Mesendoderm (in vitro differentiated cells): Measurements from ENCODE around the gene PTGER3.

Experiments
- DNase-seq: peaks from one replicate; pipeline ENCODE4 v3.0.0; 2013
- H2AK5ac ChIP-seq: 2 replicates; pipeline ENCODE4 v1.6.1; 2013; ENCODE audit warnings: low read length, inconsistent platforms
- H2BK120ac ChIP-seq: 2 replicates; pipeline ENCODE4 v1.6.1; 2013; ENCODE audit warnings: low read depth, mild to moderate bottlenecking, low read length, moderate library complexity, mixed read lengths
- H2BK15ac ChIP-seq: replicated peaks from 2 replicates; pipeline ENCODE4 v1.6.1; 2013; ENCODE audit warnings: low read depth, mild to moderate bottlenecking, moderate library complexity
- H2BK5ac ChIP-seq: 2 replicates; pipeline ENCODE4 v1.6.1; 2013; ENCODE audit warnings: low read length, inconsistent platforms
- H3K18ac ChIP-seq: 2 replicates; pipeline ENCODE4 v1.6.1; 2013; ENCODE audit warnings: mild to moderate bottlenecking, low read length, mixed read lengths
- H3K23ac ChIP-seq: one replicate; pipeline ENCODE4 v1.6.1; 2013; ENCODE audit warnings: low read length
- H3K27ac ChIP-seq: 2 replicates; pipeline ENCODE4 v1.5.1; 2013; ENCODE audit warnings: low read depth, mild to moderate bottlenecking, inconsistent platforms, low read length, moderate library complexity
- H3K27me3 ChIP-seq: 2 replicates; pipeline ENCODE4 v1.6.1; 2013; ENCODE audit warnings: low read length, control low read depth, mild to moderate bottlenecking, inconsistent platforms; ENCODE audit not compliant: insufficient read depth, poor library complexity
- H3K36me3 ChIP-seq: 2 replicates; pipeline ENCODE4 v1.6.1; 2013; ENCODE audit warnings: low read length, inconsistent platforms; ENCODE audit not compliant: control insufficient read depth, insufficient read depth
- H3K4ac ChIP-seq: one replicate; pipeline ENCODE4 v1.6.1; 2013; ENCODE audit warnings: low read depth, mild to moderate bottlenecking, low read length, moderate library complexity
- H3K4me1 ChIP-seq: 2 replicates; pipeline ENCODE4 v1.6.1; 2013; ENCODE audit warnings: low read depth, low read length, inconsistent platforms; ENCODE audit not compliant: control insufficient read depth
- H3K4me2 ChIP-seq: 2 replicates; pipeline ENCODE4 v1.6.1; 2013; ENCODE audit warnings: low read length
- H3K4me3 ChIP-seq: 2 replicates; pipeline ENCODE4 v1.5.1; 2013; ENCODE audit warnings: mild to moderate bottlenecking, low read length
- H3K56ac ChIP-seq: one replicate; pipeline ENCODE4 v1.6.1; 2013; ENCODE audit warnings: low read length
- H3K79me1 ChIP-seq: 2 replicates; pipeline ENCODE4 v1.6.1; 2013; ENCODE audit warnings: low read length, inconsistent platforms
- H3K79me2 ChIP-seq: 2 replicates; pipeline ENCODE4 v1.6.1; 2013; ENCODE audit warnings: mild to moderate bottlenecking, low read length; ENCODE audit not compliant: control insufficient read depth, insufficient read depth
- H3K9ac ChIP-seq: 2 replicates; pipeline ENCODE4 v1.6.1; 2013; ENCODE audit warnings: low read length, inconsistent platforms
- H4K5ac ChIP-seq: one replicate; pipeline ENCODE4 v1.6.1; 2013; ENCODE audit warnings: low read length
- H4K8ac ChIP-seq: one replicate; pipeline ENCODE4 v1.6.1; 2013; ENCODE audit warnings: low read depth, mild to moderate bottlenecking, control low read depth, low read length, moderate library complexity
- WGBS: extraction: QIAGEN DNeasy Blood & Tissue Kit; methylation state at CpG from one replicate; pipeline ENCODE4 v1.1.7; 2013; ENCODE audit warnings: low lambda C conversion rate, missing lambda C conversion rate; ENCODE audit not compliant: insufficient coverage; ENCODE audit errors: extremely low coverage; 5-methylcytosine and 5-hydroxymethylcytosine counted together

PTGER3 gene

DNA sequence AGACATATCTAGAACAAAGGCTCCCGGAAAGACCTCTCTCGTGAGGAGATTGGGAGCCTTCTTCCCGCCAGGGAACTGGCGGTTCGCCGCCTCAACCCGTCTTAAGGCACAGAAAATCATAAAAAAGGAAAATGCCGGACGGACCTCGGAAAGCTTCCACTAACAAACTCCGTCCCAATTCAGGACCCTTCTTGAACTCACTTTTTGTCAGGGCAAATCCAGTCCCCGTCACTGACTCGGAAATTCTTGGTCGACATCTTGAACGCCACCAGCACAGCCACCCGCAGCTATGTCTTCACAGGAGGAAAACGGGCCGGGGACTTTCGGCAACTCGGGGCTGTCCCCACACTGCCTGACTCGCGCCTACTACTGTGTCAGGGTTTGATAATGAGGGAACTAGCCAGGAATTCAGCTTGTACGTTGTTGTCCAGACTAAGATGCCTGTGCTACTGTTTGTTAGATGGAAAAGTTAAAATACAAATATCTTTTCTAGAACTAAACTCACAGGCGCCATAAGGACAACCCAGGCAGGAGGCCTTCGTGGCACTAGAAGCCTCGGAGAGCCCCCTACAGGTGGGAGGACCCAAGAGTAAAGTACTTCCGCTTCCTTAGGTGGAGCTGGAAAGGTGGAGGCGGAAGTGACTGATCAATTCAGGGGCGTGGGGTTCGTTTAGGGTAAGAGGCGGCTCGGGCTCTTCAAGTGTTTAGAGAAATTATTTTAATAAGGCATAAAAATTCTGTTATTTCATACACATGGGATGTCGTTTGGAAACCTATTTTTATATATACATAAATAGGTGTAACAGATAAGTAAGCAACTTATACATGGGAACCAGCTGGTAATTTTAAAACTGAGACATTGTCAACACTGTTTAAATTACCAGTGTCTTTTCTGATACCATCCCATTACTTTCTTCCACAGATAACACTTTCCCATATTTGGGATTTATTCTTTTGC lies 33.4 kb upstream of the PTGER3 start, which contains the start of gene ZRANB2:
Gene ZRANB2, minus strand, starts transcription at position 297 of the 958 bp plus-strand sequence. Its CDS starts 40 bp downstream, at position 257.
- Histone ChIP-seq H3K9ac (peak within 1 kb of the TSS; percentile 94), H3K79me1 (no peaks in the 10 kb centered on the region), H3K4me1 (no peaks in the 10 kb centered on the region), H3K56ac (peak within 1 kb of the TSS; percentile 96), H3K79me2 (peaks cover 21% of the 10 kb centered on the region), H4K5ac (peak within 1 kb of the TSS; percentile 10), H2AK5ac (no peak within 1 kb of the TSS), H3K36me3 (no peaks in the 10 kb centered on the region), H4K8ac (peak within 1 kb of the TSS; percentile 98), H2BK5ac (peak within 1 kb of the TSS; percentile 56), H3K18ac (peak within 1 kb of the TSS; percentile 99), H3K4me3 (peak within 1 kb of the TSS; percentile 96), H3K4ac (peak within 1 kb of the TSS; percentile 81), H3K27ac (peak within 1 kb of the TSS; percentile 55), H3K4me2 (peak within 1 kb of the TSS; percentile 46), H2BK15ac (no peak within 1 kb of the TSS), H3K27me3 (no peaks in the 10 kb centered on the region), H2BK120ac (peak within 1 kb of the TSS; percentile 51), H3K23ac (no peak within 1 kb of the TSS)
- WGBS = no CpG with 5 or more reads among the region's 33 CpGs
- DNase-seq = peak; percentile 98

GRCh38 chr1:71080230-71080738 lies 32.7 kb upstream of the PTGER3 start:
- peak; percentile 53 for DNase-seq
- H3K79me2 ChIP-seq = peaks cover 25% of the 10 kb centered on the region
- peak overlapping the region; percentile 51 for H2BK120ac ChIP-seq
- H4K8ac ChIP-seq = peak overlapping the region; percentile 98
- peak overlapping the region; percentile 46 for H3K4me2 ChIP-seq
- no peak overlapping the region for H3K23ac ChIP-seq
- H3K4me3 ChIP-seq = peak overlapping the region; percentile 96
- no CpG with 5 or more reads among the region's 17 CpGs for WGBS
- H3K79me1 ChIP-seq = peaks cover 3% of the 10 kb centered on the region
- no peaks in the 10 kb centered on the region for H3K4me1 ChIP-seq
- no peak overlapping the region for H4K5ac ChIP-seq
- no peaks in the 10 kb centered on the region for H3K27me3 ChIP-seq
- peak overlapping the region; percentile 55 for H3K27ac ChIP-seq
- H3K9ac ChIP-seq = peak overlapping the region; percentile 94
- H3K36me3 ChIP-seq = peaks cover under 1% of the 10 kb centered on the region
- no peak overlapping the region for H2BK15ac ChIP-seq
- peak overlapping the region; percentile 99 for H3K18ac ChIP-seq
- peak overlapping the region; percentile 81 for H3K4ac ChIP-seq
- peak overlapping the region; percentile 96 for H3K56ac ChIP-seq
- no peak overlapping the region for H2AK5ac ChIP-seq
- H2BK5ac ChIP-seq = peak overlapping the region; percentile 56

DNA sequence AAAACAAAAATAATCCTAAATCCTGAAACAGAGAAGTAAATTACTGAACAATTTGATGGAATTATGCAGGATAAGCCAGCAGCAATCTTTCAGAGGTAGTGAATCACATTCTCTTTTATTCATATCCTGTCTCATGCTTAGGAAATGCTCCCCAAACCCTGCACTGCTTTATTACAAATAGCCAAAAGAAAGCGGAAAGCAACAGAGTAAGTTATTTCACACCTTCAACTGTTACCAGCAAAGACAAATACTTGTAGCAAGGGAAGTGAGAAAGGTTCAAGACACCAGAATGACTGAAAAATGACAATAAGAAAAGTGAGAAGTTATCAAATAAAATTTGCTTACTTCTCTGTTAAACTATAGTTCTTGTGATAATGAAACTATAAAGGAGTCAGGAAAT lies 27.1 kb upstream of the PTGER3 start:
- H3K23ac ChIP-seq = no peak overlapping the region

DNA sequence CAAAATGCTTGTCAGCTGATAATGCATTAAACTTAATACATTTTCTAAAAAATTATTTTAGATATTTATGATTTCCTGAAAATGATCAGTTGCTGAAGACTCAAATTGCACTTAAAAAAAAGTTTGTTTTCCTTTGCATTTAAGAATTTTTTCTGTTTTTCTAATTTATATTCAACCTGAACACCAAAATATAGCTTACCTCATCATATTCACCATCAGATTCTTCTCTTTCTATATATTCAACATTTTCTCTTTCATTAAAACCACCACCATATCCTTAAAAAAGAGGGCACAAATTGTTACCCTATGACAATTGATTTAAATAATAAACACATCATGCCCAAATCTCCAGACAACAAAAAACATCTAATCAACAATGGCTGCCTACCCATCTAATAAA lies 24.7 kb upstream of the PTGER3 start:
- no peak overlapping the region for H3K23ac ChIP-seq
- H3K4me3 ChIP-seq = no peak overlapping the region
- no peaks in the 10 kb centered on the region for H3K27me3 ChIP-seq
- DNase-seq = no peak
- H3K4ac ChIP-seq = no peak overlapping the region
- H3K18ac ChIP-seq = no peak overlapping the region
- H4K8ac ChIP-seq = no peak overlapping the region
- H3K36me3 ChIP-seq = peaks cover 5% of the 10 kb centered on the region
- peaks cover 7% of the 10 kb centered on the region for H3K79me2 ChIP-seq
- no peak overlapping the region for H2AK5ac ChIP-seq
- H3K79me1 ChIP-seq = peaks cover 3% of the 10 kb centered on the region
- no peak overlapping the region for H4K5ac ChIP-seq
- no peak overlapping the region for H2BK120ac ChIP-seq
- H3K56ac ChIP-seq = no peak overlapping the region
- H3K27ac ChIP-seq = no peak overlapping the region
- no peak overlapping the region for H3K9ac ChIP-seq
- H2BK5ac ChIP-seq = no peak overlapping the region
- H3K4me2 ChIP-seq = no peak overlapping the region
- H2BK15ac ChIP-seq = no peak overlapping the region
- no peaks in the 10 kb centered on the region for H3K4me1 ChIP-seq

More for the DNA sequence above, 27.1 kb upstream of the PTGER3 start:
- H2BK120ac ChIP-seq = no peak overlapping the region
- peaks cover 20% of the 10 kb centered on the region for H3K79me2 ChIP-seq
- DNase-seq = no peak
- H3K4ac ChIP-seq = no peak overlapping the region
- no peak overlapping the region for H3K27ac ChIP-seq
- no peak overlapping the region for H3K18ac ChIP-seq
- WGBS = no CpG with 5 or more reads among the region's 1 CpG
- no peak overlapping the region for H3K4me2 ChIP-seq
- H2BK15ac ChIP-seq = no peak overlapping the region
- H3K56ac ChIP-seq = no peak overlapping the region
- H2AK5ac ChIP-seq = no peak overlapping the region
- no peak overlapping the region for H3K4me3 ChIP-seq
- no peak overlapping the region for H4K5ac ChIP-seq
- peaks cover 3% of the 10 kb centered on the region for H3K36me3 ChIP-seq
- no peaks in the 10 kb centered on the region for H3K27me3 ChIP-seq
- no peaks in the 10 kb centered on the region for H3K4me1 ChIP-seq
- H3K79me1 ChIP-seq = peaks cover 3% of the 10 kb centered on the region
- H2BK5ac ChIP-seq = no peak overlapping the region
- H3K9ac ChIP-seq = no peak overlapping the region
- H4K8ac ChIP-seq = no peak overlapping the region

DNA sequence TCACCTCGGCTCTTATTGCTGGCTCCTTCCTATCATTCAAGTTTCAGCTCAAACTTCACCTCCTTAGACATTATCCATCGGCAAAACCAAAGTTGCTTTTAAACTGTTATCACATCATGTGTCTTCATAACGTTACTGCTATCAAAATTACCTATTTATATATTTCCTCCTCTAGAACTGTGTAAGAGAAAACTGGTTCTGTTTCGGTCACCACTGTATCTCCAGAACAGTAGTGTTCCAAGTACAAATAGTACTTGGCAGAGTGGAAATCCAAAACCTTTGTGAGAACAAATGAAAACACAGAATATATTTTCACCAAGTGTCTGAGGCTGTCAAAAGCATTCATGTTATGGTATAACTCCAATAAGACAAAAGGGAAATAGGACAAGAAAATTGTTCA lies 24.1 kb upstream of the PTGER3 start:
- peaks cover 5% of the 10 kb centered on the region for H3K36me3 ChIP-seq
- no peak overlapping the region for H3K4me3 ChIP-seq
- no peak overlapping the region for H3K4ac ChIP-seq
- no peak for DNase-seq
- no peak overlapping the region for H2AK5ac ChIP-seq
- no peaks in the 10 kb centered on the region for H3K4me1 ChIP-seq
- no peak overlapping the region for H3K18ac ChIP-seq
- peaks cover 7% of the 10 kb centered on the region for H3K79me2 ChIP-seq
- H3K56ac ChIP-seq = no peak overlapping the region
- peaks cover 3% of the 10 kb centered on the region for H3K79me1 ChIP-seq
- no peak overlapping the region for H3K27ac ChIP-seq
- no peak overlapping the region for H3K4me2 ChIP-seq
- no peak overlapping the region for H2BK15ac ChIP-seq
- no peak overlapping the region for H4K8ac ChIP-seq
- no peaks in the 10 kb centered on the region for H3K27me3 ChIP-seq
- no CpG with 5 or more reads among the region's 4 CpGs for WGBS
- no peak overlapping the region for H3K23ac ChIP-seq
- H2BK120ac ChIP-seq = no peak overlapping the region
- no peak overlapping the region for H2BK5ac ChIP-seq
- no peak overlapping the region for H3K9ac ChIP-seq
- no peak overlapping the region for H4K5ac ChIP-seq
